HG03342 (cell line): ENCODE data around the gene ERBB4.

ENCODE experiments used
- ATAC-seq: cut with Tn5 transposase; IDR thresholded peaks from one replicate; pipeline ENCODE4 v1.9.1; 2021; ENCODE audit warnings: mild to moderate bottlenecking, moderate library complexity; ENCODE audit not compliant: unreplicated experiment

ERBB4 gene

GRCh38 chr2:211845338-211846035 is 693.1 kb downstream of the ERBB4 start:
- no peak for ATAC-seq

DNA sequence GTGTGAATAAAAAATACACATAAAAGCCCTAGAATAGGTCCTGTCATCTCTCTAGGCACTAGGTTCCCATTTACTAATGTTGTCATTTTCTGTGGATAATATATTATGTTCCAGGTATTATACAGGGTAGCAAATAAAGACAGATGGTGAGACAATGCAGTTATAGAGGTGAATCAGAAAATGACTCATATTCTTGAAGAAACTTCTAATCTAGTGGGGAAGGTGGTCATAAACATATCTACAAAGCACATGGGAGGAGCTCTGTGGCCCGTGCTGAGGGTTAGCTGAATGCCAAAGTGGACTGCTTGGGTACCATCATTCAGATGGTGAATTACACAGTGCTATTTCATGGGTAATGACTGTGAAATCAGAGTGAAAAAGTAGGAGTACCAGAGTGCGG is 700.9 kb downstream of the ERBB4 start:
- no peak for ATAC-seq

- ATAC-seq, result no peak
These were observed 701.4 kb downstream of the ERBB4 start for GRCh38 chr2:211837206-211837605.

DNA sequence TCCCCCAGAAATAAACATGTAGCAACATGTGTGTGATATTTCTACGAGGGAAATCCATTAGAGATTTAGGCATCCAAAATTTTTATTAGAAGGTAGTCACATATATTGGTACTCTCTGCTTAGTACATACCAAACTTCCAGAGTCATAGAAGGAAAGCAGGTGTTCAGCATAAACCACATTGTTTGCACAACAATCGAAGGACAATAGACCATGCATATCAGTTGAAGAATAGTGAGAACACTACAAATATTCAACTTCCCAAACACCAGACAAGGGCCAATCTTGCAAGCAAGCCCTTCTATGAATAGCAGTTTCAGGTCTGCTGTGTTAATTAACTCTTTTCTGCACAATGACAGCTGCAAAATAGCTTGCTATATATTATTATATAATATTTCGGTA is 702.2 kb downstream of the ERBB4 start:
- ATAC-seq, result no peak

DNA sequence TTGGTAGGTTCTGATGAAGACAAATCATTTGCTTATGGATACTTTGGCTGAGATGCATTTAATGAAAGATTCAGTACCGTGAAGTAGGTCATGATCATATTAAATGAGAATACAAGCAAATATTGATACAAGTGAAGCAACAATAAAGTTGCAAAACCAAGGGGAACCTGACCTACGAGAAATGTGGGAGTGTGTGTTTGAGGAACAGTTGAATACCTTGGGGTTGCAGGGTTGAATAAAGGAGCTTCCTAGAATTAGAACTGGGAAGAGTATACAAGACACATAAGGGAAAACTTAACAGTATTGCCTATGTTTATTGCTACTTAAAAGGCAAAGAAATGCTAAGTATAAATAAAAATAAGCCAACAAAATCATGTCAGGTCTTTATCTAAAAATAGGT is 702.9 kb downstream of the ERBB4 start:
- no peak for ATAC-seq

GRCh38 chr2:211833582-211834279 is 704.9 kb downstream of the ERBB4 start:
- no peak for ATAC-seq

- ATAC-seq, result no peak
These were observed 708.9 kb downstream of the ERBB4 start for GRCh38 chr2:211829725-211830124.

- no peak for ATAC-seq
These were observed 714.6 kb downstream of the ERBB4 start for GRCh38 chr2:211823886-211824479.

GRCh38 chr2:211822686-211823335 is 715.8 kb downstream of the ERBB4 start:
- no peak for ATAC-seq

DNA sequence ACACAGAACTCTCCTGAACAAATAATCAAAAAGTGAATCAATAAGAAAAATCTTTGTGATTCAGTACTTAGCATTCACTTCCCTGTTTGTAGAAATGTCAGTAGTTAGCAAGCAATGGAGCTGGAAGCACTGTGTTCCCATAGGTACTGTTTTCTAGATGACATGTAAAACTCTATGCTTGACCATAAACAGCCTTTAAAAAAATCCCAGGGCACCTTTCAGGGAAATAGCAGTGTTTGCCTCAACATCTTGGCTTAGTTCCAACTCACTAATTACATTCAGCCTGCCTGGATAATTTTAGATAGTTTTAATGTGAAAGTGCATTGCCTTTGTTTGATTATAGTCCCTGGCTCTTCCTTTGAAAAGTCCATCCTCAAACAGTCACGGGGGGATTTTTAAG is 721.8 kb downstream of the ERBB4 start:
- no peak for ATAC-seq

GRCh38 chr2:211812587-211812986 is 726.0 kb downstream of the ERBB4 start:
- ATAC-seq, result no peak

DNA sequence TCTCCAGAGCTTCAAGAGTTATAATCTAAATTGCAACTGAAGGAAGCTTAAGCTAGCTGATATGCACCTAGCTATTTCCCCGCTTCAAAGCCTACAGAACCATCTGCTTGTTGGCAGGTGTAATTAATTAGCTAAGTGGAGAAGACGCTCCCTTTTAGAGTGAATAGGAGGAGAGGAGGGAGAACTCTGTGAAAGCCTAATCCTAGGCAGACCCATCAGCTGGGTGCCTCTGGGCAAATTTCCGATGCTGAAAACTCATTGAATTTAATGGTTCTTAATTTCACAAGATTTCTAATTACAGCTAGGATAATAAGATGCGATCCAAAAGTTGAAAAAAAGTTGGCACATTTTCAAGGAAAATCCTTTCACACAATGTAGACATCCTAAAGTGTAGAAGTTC is 735.9 kb downstream of the ERBB4 start:
- ATAC-seq, result no peak

- no peak for ATAC-seq
These were observed 738.6 kb downstream of the ERBB4 start for GRCh38 chr2:211800001-211800400.

DNA sequence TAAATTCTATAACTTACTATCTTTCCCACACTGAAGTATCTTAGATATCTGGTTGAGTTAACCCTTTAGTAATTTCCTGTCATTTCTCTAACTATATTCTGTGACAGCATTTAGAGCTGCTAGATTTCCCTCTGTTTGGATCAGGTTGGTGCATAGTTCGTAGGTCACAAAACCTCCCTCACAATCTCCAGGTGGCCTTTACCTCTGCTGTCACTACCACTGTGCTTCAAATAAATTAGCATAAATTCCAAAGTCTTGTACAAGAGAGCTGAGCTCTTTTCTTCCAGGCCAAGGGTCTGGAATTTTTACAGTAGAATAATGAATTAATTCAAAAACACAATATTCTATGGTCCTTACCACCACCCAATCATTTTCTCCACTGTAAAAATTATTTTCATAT is 739.7 kb downstream of the ERBB4 start:
- ATAC-seq, result no peak

GRCh38 chr2:211793690-211794089 is 744.9 kb downstream of the ERBB4 start:
- ATAC-seq, result no peak

DNA sequence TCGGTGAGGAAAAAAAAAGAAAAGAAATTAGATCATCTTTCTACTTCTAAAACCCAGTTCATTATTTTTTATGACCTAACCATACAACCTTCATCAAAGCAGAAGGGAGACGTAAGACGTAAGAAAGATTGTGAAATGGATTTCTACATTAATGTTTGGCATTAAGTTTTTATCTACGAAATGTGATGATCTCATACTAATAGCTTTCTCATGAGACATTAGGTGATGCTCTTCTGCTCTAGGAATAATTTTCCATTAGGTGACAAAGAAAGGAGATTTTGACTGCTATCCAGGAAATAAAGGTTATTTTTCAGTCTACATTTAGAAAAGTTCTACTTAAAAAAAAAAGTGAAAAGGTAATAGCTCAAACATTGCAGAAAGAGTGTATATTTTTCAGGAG is 748.6 kb downstream of the ERBB4 start:
- ATAC-seq, result no peak

DNA sequence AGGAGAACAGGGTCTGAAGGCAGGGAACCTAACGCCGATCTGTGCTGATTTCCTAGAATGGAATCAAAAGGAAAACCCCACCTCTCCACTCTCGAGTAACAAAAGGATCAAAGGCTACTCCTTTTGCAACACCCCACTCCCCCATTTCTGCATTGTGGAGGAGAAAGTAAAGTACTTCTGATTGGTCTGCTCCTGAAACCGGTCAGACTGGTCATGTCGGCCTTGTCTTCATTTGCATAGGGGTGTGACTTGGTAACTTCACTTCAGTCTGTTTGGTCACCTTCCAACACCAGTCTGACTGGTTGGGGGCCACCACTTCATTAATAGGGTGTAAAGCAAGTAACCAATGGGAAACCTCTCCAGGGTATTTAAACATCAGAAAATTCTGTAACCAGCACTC is 771.9 kb downstream of the ERBB4 start:
- no peak for ATAC-seq

DNA sequence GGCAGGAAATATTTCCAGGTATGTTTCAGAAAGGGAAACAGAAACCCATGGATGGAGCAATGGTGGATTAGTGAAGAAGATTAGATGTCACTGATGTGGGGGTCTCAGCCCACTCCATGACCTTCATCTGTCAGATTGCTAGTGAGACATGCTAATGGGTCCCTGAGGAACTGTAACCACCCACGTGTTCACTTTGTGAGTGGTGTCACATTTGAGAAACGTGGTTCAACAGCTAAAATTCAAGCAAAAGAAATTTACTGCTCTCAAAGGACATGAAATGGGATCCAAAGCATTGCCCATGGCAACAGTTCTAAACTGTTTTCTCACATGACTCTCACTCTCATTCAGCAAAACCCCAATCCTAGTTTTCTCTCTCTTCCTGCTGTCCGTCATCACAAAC is 776.1 kb downstream of the ERBB4 start:
- ATAC-seq, result no peak

- ATAC-seq, result no peak
These were observed 778.5 kb downstream of the ERBB4 start for GRCh38 chr2:211760103-211760502.

- no peak for ATAC-seq
These were observed 782.3 kb downstream of the ERBB4 start for GRCh38 chr2:211756266-211756665.

GRCh38 chr2:211755187-211755586 is 783.4 kb downstream of the ERBB4 start:
- no peak for ATAC-seq

DNA sequence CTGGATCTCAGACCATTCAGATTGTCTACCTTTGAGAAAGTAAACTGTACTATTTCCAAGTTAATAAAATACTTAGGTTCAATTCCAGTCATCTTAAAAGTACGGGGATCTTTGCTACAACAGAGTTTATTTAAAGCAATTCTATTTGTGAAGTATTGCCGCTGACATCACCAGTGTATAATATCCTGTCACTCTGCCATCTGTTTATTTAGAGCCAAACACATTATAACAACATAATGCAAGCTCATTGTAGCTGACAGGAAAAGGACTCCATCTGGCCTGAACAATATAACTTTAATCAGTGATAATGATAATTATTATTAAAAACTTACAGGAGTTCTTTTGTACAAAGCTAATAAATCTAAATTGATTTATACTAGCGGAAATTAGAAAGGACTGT is 786.8 kb downstream of the ERBB4 start:
- ATAC-seq, result no peak
